Measurements from ENCODE around the gene KRT85. TPM values are rescaled to one million over a fixed set of nuclear protein-coding genes. Genes with fewer than 3 reads are reported as not detected.
A peak's percentile ranks its signal among the peaks of the same experiment; 100 is the strongest.

Gene KRT85
- total and polyA plus RNA-seq, 4 donors: not detected

DNA sequence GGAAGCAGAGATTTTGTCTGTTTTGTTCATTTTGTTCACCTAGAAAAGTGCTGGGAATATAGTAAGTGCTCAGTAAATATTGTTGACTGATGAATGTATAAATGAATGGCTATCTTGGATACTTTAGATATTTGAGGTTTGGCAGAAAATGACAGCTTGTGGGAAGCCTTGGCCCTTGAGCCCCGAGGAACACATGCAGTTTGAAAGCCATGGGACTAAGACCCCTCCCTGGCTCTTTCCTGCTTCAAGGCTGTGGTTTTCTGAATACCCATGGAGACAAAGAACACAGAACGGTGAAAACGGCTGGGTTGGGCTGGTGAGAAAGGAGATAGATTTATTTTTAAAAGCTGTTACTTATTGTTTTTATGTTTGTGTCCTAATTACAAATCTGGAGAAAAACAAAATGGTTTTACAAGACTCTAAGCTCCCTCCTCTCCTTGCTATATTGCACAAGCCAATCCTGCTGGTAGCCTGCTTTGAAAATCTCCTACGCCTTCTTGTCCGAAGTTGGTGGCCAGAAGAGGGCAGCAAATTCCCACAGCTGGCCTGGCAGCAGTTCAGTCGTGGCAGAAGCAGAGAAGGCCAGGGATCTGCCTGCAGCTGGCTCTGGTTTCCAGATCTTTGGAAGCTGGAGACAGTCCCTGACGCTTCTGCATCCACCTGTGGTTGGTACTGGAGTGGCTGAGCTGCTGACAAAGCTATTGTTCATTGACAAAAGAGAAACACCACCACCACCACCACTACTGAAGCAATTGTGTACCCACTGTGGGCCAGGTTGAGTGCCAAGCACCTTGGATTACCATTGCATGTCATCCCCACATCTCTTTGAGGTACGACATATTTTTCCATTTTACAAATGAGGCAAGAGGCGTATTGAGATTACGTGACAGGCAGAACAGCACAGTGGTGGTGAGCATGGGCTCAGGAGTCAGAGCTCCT, 5.2 kb upstream of the KRT85 start:
- H3K4me3 ChIP-seq: no peak overlapping the region
- H3K27ac ChIP-seq (ENCODE audit: low read depth in 1 of 2, low read length in 1 of 2): no peak overlapping the region
- H3K27me3 ChIP-seq (ENCODE audit: control insufficient read depth in 3 of 3, insufficient read depth in 3 of 3, low read length in 2 of 3): peaks cover 0 to 2% (median 0%) of the 10 kb centered on the region in 3 donors
- H3K36me3 ChIP-seq (ENCODE audit: control insufficient read depth in 4 of 4, insufficient read depth in 4 of 4, low read length in 4 of 4): no peaks in the 10 kb centered on the region
- no peaks in the 10 kb centered on the region for H3K9me3 ChIP-seq (ENCODE audit: control insufficient read depth in 4 of 4, insufficient read depth in 3 of 4, low read length in 3 of 4)
- TF ChIP-seq, protein P1, sequence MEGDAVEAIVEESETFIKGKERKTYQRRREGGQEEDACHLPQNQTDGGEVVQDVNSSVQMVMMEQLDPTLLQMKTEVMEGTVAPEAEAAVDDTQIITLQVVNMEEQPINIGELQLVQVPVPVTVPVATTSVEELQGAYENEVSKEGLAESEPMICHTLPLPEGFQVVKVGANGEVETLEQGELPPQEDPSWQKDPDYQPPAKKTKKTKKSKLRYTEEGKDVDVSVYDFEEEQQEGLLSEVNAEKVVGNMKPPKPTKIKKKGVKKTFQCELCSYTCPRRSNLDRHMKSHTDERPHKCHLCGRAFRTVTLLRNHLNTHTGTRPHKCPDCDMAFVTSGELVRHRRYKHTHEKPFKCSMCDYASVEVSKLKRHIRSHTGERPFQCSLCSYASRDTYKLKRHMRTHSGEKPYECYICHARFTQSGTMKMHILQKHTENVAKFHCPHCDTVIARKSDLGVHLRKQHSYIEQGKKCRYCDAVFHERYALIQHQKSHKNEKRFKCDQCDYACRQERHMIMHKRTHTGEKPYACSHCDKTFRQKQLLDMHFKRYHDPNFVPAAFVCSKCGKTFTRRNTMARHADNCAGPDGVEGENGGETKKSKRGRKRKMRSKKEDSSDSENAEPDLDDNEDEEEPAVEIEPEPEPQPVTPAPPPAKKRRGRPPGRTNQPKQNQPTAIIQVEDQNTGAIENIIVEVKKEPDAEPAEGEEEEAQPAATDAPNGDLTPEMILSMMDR (IDR thresholded peaks at IDR 0.05; ENCODE audit: control extremely low read depth, extremely low read depth): peak; percentile 81
- ATAC-seq (ENCODE audit: insufficient read depth, low FRiP score) (peak; percentile 64), DNase-seq (peak; percentile 92 to 95 (median 93))
- H3K9ac ChIP-seq (ENCODE audit: insufficient read depth in 1 of 2, low read length in 2 of 2): no peak overlapping the region
- peaks cover 0 to 14% (median 5%) of the 10 kb centered on the region in 5 donors for H3K4me1 ChIP-seq (ENCODE audit: control insufficient read depth in 5 of 5, insufficient read depth in 5 of 5, low read length in 5 of 5)
- 31 to 38% methylated on average over 10 of the region's 10 CpGs for WGBS, 2 donors

DNA sequence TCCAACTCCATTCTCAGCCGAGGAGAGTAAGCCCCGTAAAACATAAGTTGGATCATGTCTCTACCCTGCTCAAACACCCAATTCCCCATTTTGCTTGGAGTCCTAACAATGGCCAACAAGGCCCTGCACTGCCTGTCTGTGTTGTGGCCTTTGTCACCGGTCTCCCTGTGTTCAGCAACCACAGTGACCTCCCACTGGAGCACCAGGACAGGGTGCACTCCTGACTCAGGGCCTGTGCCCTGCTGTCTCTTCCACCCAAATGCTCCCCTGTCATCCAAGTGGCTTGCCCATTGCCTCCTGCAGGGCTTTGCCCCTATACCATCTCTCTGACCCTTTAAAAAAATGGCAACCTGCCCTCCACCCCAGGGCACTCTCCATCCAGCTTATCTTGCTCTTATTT, 4.4 kb upstream of the KRT85 start:
- Histone ChIP-seq H3K36me3 (ENCODE audit: control insufficient read depth in 4 of 4, insufficient read depth in 4 of 4, low read length in 4 of 4) (no peaks in the 10 kb centered on the region), H3K9me3 (ENCODE audit: control insufficient read depth in 4 of 4, insufficient read depth in 3 of 4, low read length in 3 of 4) (no peaks in the 10 kb centered on the region), H3K27ac (ENCODE audit: low read depth in 1 of 2, low read length in 1 of 2) (peak overlapping the region in 1 of 2 donors; percentile 75), H3K9ac (ENCODE audit: insufficient read depth in 1 of 2, low read length in 2 of 2) (peak overlapping the region in 1 of 2 donors; percentile 14), H3K4me3 (no peak overlapping the region), H3K27me3 (ENCODE audit: control insufficient read depth in 3 of 3, insufficient read depth in 3 of 3, low read length in 2 of 3) (peaks cover 0 to 3% (median 0%) of the 10 kb centered on the region in 3 donors), H3K4me1 (ENCODE audit: control insufficient read depth in 5 of 5, insufficient read depth in 5 of 5, low read length in 5 of 5) (peaks cover 0 to 14% (median 5%) of the 10 kb centered on the region in 5 donors)
- 81 to 82% methylated on average over 3 of the region's 3 CpGs for WGBS, 2 donors
- TF ChIP-seq, protein P1 (IDR thresholded peaks at IDR 0.05; ENCODE audit: control extremely low read depth, extremely low read depth): no peak
- ATAC-seq (ENCODE audit: insufficient read depth, low FRiP score) (no peak), DNase-seq (no peak)

- WGBS, 2 donors: 73 to 82% methylated on average over 12 of the region's 12 CpGs
- Histone ChIP-seq H3K27me3 (ENCODE audit: control insufficient read depth in 3 of 3, insufficient read depth in 3 of 3, low read length in 2 of 3) (peaks cover 0 to 7% (median 0%) of the 10 kb centered on the region in 3 donors), H3K36me3 (ENCODE audit: control insufficient read depth in 4 of 4, insufficient read depth in 4 of 4, low read length in 4 of 4) (no peaks in the 10 kb centered on the region), H3K9me3 (ENCODE audit: control insufficient read depth in 4 of 4, insufficient read depth in 3 of 4, low read length in 3 of 4) (peaks cover 0 to 3% (median 0%) of the 10 kb centered on the region in 4 donors), H3K27ac (ENCODE audit: low read depth in 1 of 2, low read length in 1 of 2) (peak overlapping the region in 1 of 2 donors; percentile 7), H3K4me1 (ENCODE audit: control insufficient read depth in 5 of 5, insufficient read depth in 5 of 5, low read length in 5 of 5) (peaks cover 0 to 14% (median 5%) of the 10 kb centered on the region in 5 donors), H3K9ac (ENCODE audit: insufficient read depth in 1 of 2, low read length in 2 of 2) (no peak overlapping the region), H3K4me3 (no peak overlapping the region)
- ATAC-seq (ENCODE audit: insufficient read depth, low FRiP score) (peak; percentile 21), DNase-seq (peak; percentile 88 to 96 (median 94))
- TF ChIP-seq, protein P1 (IDR thresholded peaks at IDR 0.05; ENCODE audit: control extremely low read depth, extremely low read depth): no peak
Observed at GRCh38 chr12:52370926-52371608, 3.8 kb upstream of the KRT85 start.

Measured in lung (tissue), 12 donors.